ENCODE data around the gene HRNR. TPM values are rescaled to one million over a fixed set of nuclear protein-coding genes. Genes with fewer than 3 reads are reported as not detected.
"Not testable (repeated sequence)": the region's sequence is repeated elsewhere in the genome, so short reads cannot be mapped to it uniquely, and the experiment has no call there.

Gene HRNR
- total RNA-seq, 1 experiment from 2014 or later: not detected

DNA sequence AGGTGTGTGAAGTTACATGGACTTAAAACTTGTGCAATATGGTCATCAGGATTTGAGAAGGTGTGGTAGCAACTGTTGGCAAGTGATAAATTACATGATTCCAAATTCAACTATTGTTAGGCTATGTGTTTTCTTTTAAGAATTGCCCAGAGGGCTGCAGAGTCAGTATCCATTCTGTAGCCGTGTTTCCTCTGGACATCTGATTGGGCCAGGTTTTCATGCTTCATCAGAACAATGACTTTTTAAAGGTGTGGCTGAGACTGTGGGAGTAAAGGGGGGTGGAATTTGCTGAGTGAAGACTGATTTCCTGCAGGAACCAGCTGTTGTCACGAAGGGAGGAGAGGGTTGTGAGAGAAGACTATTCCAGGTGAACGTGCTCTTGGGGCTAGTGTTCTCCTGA, 1.7 kb upstream of the HRNR start:
- Mint-ChIP-seq H3K9me3 (ENCODE audit: low read depth, unreplicated experiment) (no peaks in the 10 kb centered on the region), H3K27me3 (ENCODE audit: unreplicated experiment) (peaks cover 58% of the 10 kb centered on the region), H3K36me3 (ENCODE audit: insufficient read depth, unreplicated experiment) (no peaks in the 10 kb centered on the region), H3K4me3 (ENCODE audit: low read depth, unreplicated experiment) (no peak overlapping the region), H3K4me1 (ENCODE audit: low read depth, unreplicated experiment) (no peaks in the 10 kb centered on the region), H3K27ac (ENCODE audit: unreplicated experiment) (no peak overlapping the region)
- intact Hi-C loops (cut with micrococcal nuclease; ENCODE audit: unreplicated experiment): no loop called here
- DNase-seq: no peak
- TF ChIP-seq, protein P1, sequence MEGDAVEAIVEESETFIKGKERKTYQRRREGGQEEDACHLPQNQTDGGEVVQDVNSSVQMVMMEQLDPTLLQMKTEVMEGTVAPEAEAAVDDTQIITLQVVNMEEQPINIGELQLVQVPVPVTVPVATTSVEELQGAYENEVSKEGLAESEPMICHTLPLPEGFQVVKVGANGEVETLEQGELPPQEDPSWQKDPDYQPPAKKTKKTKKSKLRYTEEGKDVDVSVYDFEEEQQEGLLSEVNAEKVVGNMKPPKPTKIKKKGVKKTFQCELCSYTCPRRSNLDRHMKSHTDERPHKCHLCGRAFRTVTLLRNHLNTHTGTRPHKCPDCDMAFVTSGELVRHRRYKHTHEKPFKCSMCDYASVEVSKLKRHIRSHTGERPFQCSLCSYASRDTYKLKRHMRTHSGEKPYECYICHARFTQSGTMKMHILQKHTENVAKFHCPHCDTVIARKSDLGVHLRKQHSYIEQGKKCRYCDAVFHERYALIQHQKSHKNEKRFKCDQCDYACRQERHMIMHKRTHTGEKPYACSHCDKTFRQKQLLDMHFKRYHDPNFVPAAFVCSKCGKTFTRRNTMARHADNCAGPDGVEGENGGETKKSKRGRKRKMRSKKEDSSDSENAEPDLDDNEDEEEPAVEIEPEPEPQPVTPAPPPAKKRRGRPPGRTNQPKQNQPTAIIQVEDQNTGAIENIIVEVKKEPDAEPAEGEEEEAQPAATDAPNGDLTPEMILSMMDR (IDR thresholded peaks at IDR 0.05; ENCODE audit: unreplicated experiment): no peak
- no TSS peak for BruUV-seq (replicated peaks)
- CTCF ChIA-PET: no interaction called here

DNA sequence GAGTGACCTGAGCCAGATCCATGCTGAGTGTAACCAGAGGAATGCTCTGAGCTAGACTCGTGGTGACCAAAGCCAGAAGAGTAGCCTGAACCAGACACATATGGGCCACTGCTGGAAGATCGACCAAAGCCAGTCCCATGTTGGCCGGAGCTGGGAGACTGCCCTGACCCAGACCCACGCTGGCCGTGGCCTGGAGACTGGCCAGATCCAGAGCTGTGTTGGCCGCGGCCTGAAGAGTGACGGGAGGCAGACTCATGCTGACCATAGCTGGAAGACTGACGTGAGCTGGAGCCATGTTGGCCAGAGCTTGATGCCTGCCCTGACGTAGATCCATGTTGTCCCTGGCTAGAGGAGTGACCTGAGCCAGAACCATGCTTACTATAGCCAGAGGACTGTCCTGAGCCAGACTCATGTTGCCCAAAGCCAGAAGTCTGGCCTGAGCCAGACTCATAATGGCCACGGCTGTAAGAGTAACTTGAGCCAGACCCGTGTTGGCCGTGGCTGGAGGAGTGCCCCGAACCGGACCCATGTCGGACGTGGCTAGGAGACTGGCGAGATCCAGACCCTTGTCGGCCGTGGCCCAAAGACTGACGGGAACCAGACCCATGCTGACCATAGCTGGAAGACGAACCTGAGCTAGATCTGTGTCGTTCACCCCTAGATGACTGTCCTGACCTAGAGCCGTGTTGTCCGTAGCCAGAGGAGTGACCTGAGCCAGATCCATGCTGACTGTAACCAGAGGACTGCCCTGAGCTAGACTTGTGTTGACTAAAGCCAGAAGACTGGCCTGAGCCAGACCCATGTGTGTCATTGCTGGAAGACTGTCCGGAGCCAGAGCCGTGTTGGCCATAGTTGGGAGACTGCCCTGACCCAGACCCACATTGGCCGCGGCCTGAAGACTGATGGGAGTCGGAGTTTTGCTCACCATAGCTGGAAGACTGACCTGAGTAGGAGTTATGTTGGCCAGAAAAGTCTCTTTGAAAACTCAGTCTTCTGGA, 3.5 kb downstream of the HRNR start:
- H3K4me3 Mint-ChIP-seq (ENCODE audit: low read depth, unreplicated experiment): no peak overlapping the region
- peaks cover 40% of the 10 kb centered on the region for H3K27me3 Mint-ChIP-seq (ENCODE audit: unreplicated experiment)
- CTCF ChIA-PET: no interaction called here
- DNase-seq: no peak
- intact Hi-C loops (cut with micrococcal nuclease; ENCODE audit: unreplicated experiment): no loop called here
- TF ChIP-seq, protein P1 (IDR thresholded peaks at IDR 0.05; ENCODE audit: unreplicated experiment): no peak
- no peaks in the 10 kb centered on the region for H3K9me3 Mint-ChIP-seq (ENCODE audit: low read depth, unreplicated experiment)
- no TSS peak for BruUV-seq (replicated peaks)
- H3K27ac Mint-ChIP-seq (ENCODE audit: unreplicated experiment): no peak overlapping the region
- H3K4me1 Mint-ChIP-seq (ENCODE audit: low read depth, unreplicated experiment): no peaks in the 10 kb centered on the region
- H3K36me3 Mint-ChIP-seq (ENCODE audit: insufficient read depth, unreplicated experiment): no peaks in the 10 kb centered on the region

DNA sequence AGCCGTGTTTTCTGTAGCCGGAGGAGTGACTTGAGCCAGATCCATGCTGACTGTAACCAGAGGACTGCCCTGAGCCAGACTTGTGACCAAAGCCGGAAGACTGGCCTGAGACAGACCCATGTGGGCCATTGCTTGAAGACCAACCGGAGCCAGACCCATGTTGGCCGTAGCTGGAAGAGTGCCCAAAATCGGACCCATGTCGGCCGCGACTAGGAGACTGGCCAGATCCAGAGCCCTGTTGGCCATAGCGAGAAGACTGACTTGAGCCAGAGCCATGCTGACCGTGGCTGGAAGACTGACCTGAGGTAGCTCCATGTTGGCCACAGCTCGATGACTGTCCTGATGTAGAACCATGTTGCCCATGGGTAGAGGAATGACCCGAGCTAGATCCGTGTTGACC, 4.6 kb downstream of the HRNR start:
- H3K9me3 Mint-ChIP-seq (ENCODE audit: low read depth, unreplicated experiment); H3K4me3 Mint-ChIP-seq (ENCODE audit: low read depth, unreplicated experiment); H3K27ac Mint-ChIP-seq (ENCODE audit: unreplicated experiment); DNase-seq; H3K4me1 Mint-ChIP-seq (ENCODE audit: low read depth, unreplicated experiment); BruUV-seq (replicated peaks); CTCF ChIA-PET; intact Hi-C loops (cut with micrococcal nuclease; ENCODE audit: unreplicated experiment); H3K36me3 Mint-ChIP-seq (ENCODE audit: insufficient read depth, unreplicated experiment): not testable (repeated sequence)
- H3K27me3 Mint-ChIP-seq (ENCODE audit: unreplicated experiment): peaks cover 33% of the 10 kb centered on the region

DNA sequence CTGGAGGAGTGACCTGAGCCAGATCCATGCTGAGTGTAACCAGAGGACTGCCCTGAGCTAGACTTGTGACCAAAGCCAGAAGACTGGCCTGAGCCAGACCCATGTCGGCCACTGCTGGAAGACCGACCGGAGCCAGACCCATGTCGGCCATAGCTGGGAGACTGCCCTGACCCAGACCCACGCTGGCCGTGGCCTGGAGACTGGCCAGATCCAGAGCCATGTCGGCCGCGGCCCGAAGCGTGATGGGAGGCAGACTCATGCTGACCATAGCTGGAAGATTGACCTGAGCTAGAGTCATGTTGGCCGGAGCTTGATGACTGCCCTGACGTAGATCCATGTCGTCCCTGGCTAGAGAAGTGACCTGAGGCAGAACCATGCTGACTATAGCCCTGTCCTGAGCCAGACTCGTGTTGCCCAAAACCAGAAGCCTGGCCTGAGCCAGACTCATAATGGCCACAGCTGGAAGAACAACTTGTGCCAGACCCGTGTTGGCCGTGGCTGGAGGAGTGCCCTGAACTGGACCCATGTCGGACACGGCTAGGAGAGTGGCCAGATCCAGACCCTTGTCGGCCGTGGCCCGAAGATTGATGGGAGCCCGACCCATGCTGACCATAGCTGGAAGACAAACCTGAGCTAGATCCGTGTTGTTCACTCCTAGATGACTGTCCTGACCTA, 5.1 kb downstream of the HRNR start:
- peaks cover 33% of the 10 kb centered on the region for H3K27me3 Mint-ChIP-seq (ENCODE audit: unreplicated experiment)
- TF ChIP-seq, protein P1 (IDR thresholded peaks at IDR 0.05; ENCODE audit: unreplicated experiment): no peak
- no TSS peak for BruUV-seq (replicated peaks)
- H3K4me3 Mint-ChIP-seq (ENCODE audit: low read depth, unreplicated experiment): no peak overlapping the region
- H3K36me3 Mint-ChIP-seq (ENCODE audit: insufficient read depth, unreplicated experiment): no peaks in the 10 kb centered on the region
- H3K9me3 Mint-ChIP-seq (ENCODE audit: low read depth, unreplicated experiment): no peaks in the 10 kb centered on the region
- no peak for DNase-seq
- H3K4me1 Mint-ChIP-seq (ENCODE audit: low read depth, unreplicated experiment): no peaks in the 10 kb centered on the region
- CTCF ChIA-PET: no interaction called here
- no peak overlapping the region for H3K27ac Mint-ChIP-seq (ENCODE audit: unreplicated experiment)
- intact Hi-C loops (cut with micrococcal nuclease; ENCODE audit: unreplicated experiment): no loop called here

DNA sequence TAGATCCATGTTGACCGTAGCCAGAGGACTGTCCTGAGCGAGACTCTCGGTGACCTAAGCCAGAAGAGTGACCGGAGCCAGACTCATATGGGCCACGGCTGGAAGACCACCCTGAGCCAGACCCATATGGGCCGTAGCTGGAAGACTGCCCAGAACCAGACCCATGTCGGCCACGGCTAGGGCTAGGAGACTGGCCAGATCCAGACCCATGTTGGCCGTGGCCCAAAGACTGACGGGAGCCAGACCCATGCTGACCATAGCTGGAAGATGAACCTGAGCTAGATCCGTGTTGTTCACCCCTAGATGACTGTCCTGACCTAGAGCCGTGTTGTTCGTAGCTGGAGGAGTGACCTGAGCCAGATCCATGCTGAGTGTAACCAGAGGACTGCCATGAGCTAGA, 8.4 kb downstream of the HRNR start:
- H3K4me3 Mint-ChIP-seq (ENCODE audit: low read depth, unreplicated experiment); H3K36me3 Mint-ChIP-seq (ENCODE audit: insufficient read depth, unreplicated experiment); BruUV-seq (replicated peaks); CTCF ChIA-PET; H3K9me3 Mint-ChIP-seq (ENCODE audit: low read depth, unreplicated experiment); intact Hi-C loops (cut with micrococcal nuclease; ENCODE audit: unreplicated experiment); H3K27ac Mint-ChIP-seq (ENCODE audit: unreplicated experiment); H3K4me1 Mint-ChIP-seq (ENCODE audit: low read depth, unreplicated experiment); DNase-seq: not testable (repeated sequence)
- H3K27me3 Mint-ChIP-seq (ENCODE audit: unreplicated experiment): peaks cover 23% of the 10 kb centered on the region

DNA sequence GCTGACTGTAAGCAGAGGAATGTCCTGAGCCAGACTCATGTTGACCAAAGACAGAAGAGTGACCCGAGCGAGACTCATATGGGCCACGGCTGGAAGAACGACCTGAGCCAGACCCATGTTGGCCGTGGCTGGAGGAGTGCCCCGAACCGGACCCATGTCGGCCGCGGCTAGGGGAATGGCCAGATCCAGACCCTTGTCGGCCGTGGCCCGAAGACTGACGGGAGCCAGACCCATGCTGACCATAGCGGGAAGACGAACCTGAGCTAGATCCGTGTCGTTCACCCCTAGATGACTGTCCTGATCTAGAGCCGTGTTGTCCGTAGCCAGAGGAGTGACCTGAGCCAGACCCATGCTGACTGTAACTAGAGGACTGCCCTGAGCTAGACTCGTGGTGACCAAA, 9.1 kb downstream of the HRNR start:
- H3K4me3 Mint-ChIP-seq (ENCODE audit: low read depth, unreplicated experiment); H3K36me3 Mint-ChIP-seq (ENCODE audit: insufficient read depth, unreplicated experiment); H3K4me1 Mint-ChIP-seq (ENCODE audit: low read depth, unreplicated experiment); CTCF ChIA-PET; DNase-seq; H3K27ac Mint-ChIP-seq (ENCODE audit: unreplicated experiment); H3K9me3 Mint-ChIP-seq (ENCODE audit: low read depth, unreplicated experiment); BruUV-seq (replicated peaks); intact Hi-C loops (cut with micrococcal nuclease; ENCODE audit: unreplicated experiment): not testable (repeated sequence)
- H3K27me3 Mint-ChIP-seq (ENCODE audit: unreplicated experiment): peaks cover 17% of the 10 kb centered on the region
